ENCODE data around the gene LRGUK.

Gene LRGUK

GRCh38 chr7:134154581-134155130 is 27.5 kb downstream of the LRGUK start:
- H3K27me3 ChIP-seq (replicated peaks; ENCODE audit: control insufficient read depth, insufficient read depth, low read length, poor library complexity, severe bottlenecking): no peaks in the 10 kb centered on the region
- no peak overlapping the region for H3K4me3 ChIP-seq (ENCODE audit: insufficient read depth, low read depth, low read length, poor library complexity, severe bottlenecking)
- H3K9me3 ChIP-seq (ENCODE audit: control insufficient read depth, low read length): no peaks in the 10 kb centered on the region
- no peak for DNase-seq
- no peaks in the 10 kb centered on the region for H3K36me3 ChIP-seq (ENCODE audit: control insufficient read depth, insufficient read depth, low read length)
- no peaks in the 10 kb centered on the region for H3K4me1 ChIP-seq (ENCODE audit: control insufficient read depth, insufficient read depth, low read length, poor library complexity, severe bottlenecking)
- H3K27ac ChIP-seq (ENCODE audit: insufficient read depth, low read length, poor library complexity, severe bottlenecking): no peak overlapping the region

DNA sequence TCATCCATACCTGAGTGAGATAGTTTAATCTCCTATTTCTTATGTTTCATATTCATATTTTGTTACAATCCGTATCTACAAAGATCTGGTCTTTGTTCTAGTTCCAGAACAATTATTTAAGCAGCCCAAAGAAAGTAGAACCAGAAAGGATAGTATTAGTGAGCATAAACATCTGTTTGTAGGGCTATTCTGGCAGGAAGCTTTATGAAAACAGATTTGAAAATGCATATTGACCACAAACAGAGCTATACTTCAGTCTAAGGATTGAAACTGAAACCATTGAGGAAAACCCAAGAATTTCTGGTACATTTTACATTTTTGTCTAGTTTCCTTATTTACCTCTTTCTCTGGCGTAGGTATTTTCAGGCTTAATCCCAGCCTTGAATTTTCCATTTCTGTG is 28.1 kb downstream of the LRGUK start:
- DNase-seq: no peak
- no peaks in the 10 kb centered on the region for H3K36me3 ChIP-seq (ENCODE audit: control insufficient read depth, insufficient read depth, low read length)
- no peaks in the 10 kb centered on the region for H3K27me3 ChIP-seq (replicated peaks; ENCODE audit: control insufficient read depth, insufficient read depth, low read length, poor library complexity, severe bottlenecking)
- no peaks in the 10 kb centered on the region for H3K4me1 ChIP-seq (ENCODE audit: control insufficient read depth, insufficient read depth, low read length, poor library complexity, severe bottlenecking)
- no peaks in the 10 kb centered on the region for H3K9me3 ChIP-seq (ENCODE audit: control insufficient read depth, low read length)
- H3K27ac ChIP-seq (ENCODE audit: insufficient read depth, low read length, poor library complexity, severe bottlenecking): no peak overlapping the region
- no peak overlapping the region for H3K4me3 ChIP-seq (ENCODE audit: insufficient read depth, low read depth, low read length, poor library complexity, severe bottlenecking)

DNA sequence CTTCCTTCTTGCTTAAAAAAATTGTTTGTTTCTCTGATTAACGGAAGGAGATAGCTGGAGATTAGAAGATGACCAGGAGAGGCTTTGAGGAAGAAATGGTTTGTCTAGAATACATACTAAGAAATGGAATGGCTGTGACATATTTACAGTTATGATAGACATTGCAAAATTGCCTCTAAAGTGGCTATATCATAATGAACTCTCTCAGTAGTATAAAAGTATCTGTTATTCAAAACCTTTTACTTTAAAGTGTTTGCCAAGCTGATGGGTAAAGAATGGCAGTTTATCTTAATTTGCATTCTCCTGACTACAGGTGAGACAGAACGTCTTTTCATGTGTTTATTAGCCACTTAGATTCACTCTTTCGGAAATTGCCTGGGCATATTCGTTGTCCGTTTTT is 28.7 kb downstream of the LRGUK start:
- H3K4me3 ChIP-seq (ENCODE audit: insufficient read depth, low read depth, low read length, poor library complexity, severe bottlenecking): no peak overlapping the region
- H3K9me3 ChIP-seq (ENCODE audit: control insufficient read depth, low read length): no peaks in the 10 kb centered on the region
- DNase-seq: no peak
- no peaks in the 10 kb centered on the region for H3K36me3 ChIP-seq (ENCODE audit: control insufficient read depth, insufficient read depth, low read length)
- no peak overlapping the region for H3K27ac ChIP-seq (ENCODE audit: insufficient read depth, low read length, poor library complexity, severe bottlenecking)
- H3K4me1 ChIP-seq (ENCODE audit: control insufficient read depth, insufficient read depth, low read length, poor library complexity, severe bottlenecking): no peaks in the 10 kb centered on the region
- no peaks in the 10 kb centered on the region for H3K27me3 ChIP-seq (replicated peaks; ENCODE audit: control insufficient read depth, insufficient read depth, low read length, poor library complexity, severe bottlenecking)

DNA sequence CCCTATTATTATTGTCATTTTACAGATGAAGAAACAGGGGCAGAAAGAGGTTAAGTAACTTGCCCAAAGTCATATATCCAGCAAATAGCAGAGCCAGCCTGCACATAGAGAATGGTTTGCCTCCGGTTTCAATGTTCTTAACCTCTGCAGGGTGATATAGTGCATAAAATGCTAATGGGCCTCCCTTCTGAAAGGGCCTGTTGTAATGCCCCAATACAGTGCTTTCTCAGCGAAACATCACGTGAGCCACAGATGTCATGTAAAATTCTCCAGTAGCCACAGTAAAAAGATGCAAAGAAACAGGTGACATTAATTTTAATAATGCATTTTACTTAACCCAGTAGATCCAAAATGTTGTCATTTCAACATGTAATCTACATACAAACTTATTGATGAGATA is 38.1 kb downstream of the LRGUK start:
- H3K27me3 ChIP-seq (replicated peaks; ENCODE audit: control insufficient read depth, insufficient read depth, low read length, poor library complexity, severe bottlenecking): no peaks in the 10 kb centered on the region
- no peaks in the 10 kb centered on the region for H3K9me3 ChIP-seq (ENCODE audit: control insufficient read depth, low read length)
- no peak for DNase-seq
- no peaks in the 10 kb centered on the region for H3K4me1 ChIP-seq (ENCODE audit: control insufficient read depth, insufficient read depth, low read length, poor library complexity, severe bottlenecking)
- H3K36me3 ChIP-seq (ENCODE audit: control insufficient read depth, insufficient read depth, low read length): no peaks in the 10 kb centered on the region
- H3K27ac ChIP-seq (ENCODE audit: insufficient read depth, low read length, poor library complexity, severe bottlenecking): no peak overlapping the region
- no peak overlapping the region for H3K4me3 ChIP-seq (ENCODE audit: insufficient read depth, low read depth, low read length, poor library complexity, severe bottlenecking)

DNA sequence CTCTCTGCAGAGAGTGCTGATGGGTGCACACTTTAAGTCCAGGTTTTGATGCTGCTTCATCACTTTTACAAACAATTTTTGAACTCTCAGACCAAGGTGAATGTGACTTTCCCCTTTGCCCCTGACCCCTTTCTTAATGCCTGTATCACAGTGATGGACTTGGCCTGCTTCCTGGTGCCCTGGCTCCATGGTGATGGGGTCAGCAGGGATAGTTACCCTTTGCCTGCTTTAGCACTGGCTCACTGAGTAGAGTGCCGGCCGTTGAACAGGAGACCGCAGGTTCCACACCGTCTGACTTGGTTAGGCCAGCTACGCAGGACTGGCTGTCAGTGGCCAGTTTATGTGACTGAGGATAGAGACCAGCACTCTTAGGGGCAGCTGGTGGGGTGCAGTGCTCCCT is 40.1 kb downstream of the LRGUK start:
- Histone ChIP-seq H3K4me3 (ENCODE audit: insufficient read depth, low read depth, low read length, poor library complexity, severe bottlenecking) (no peak overlapping the region), H3K4me1 (ENCODE audit: control insufficient read depth, insufficient read depth, low read length, poor library complexity, severe bottlenecking) (no peaks in the 10 kb centered on the region), H3K36me3 (ENCODE audit: control insufficient read depth, insufficient read depth, low read length) (no peaks in the 10 kb centered on the region), H3K27me3 (replicated peaks; ENCODE audit: control insufficient read depth, insufficient read depth, low read length, poor library complexity, severe bottlenecking) (no peaks in the 10 kb centered on the region), H3K27ac (ENCODE audit: insufficient read depth, low read length, poor library complexity, severe bottlenecking) (no peak overlapping the region), H3K9me3 (ENCODE audit: control insufficient read depth, low read length) (no peaks in the 10 kb centered on the region)
- DNase-seq: no peak

DNA sequence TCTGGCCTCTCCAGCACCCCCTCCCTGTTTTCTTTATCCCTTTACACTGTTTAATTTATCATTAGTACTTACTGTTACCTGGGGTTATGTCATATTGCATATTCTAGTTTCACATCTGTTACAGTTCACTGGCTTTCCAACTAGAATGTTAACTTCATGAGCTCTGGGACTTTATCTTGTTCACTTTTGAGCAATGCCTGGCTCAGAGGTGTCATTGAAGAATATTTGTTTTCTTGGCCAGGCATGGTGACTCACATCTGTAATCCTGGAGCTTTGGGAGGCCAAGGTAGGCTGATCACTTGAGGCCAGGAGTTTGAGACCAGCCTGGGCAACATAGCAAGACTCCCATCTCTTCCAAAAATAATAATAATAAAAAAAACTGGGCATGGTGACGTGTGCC is 40.7 kb downstream of the LRGUK start:
- Histone ChIP-seq H3K27me3 (replicated peaks; ENCODE audit: control insufficient read depth, insufficient read depth, low read length, poor library complexity, severe bottlenecking) (no peaks in the 10 kb centered on the region), H3K36me3 (ENCODE audit: control insufficient read depth, insufficient read depth, low read length) (no peaks in the 10 kb centered on the region), H3K4me3 (ENCODE audit: insufficient read depth, low read depth, low read length, poor library complexity, severe bottlenecking) (no peak overlapping the region), H3K9me3 (ENCODE audit: control insufficient read depth, low read length) (no peaks in the 10 kb centered on the region), H3K4me1 (ENCODE audit: control insufficient read depth, insufficient read depth, low read length, poor library complexity, severe bottlenecking) (no peaks in the 10 kb centered on the region), H3K27ac (ENCODE audit: insufficient read depth, low read length, poor library complexity, severe bottlenecking) (no peak overlapping the region)
- DNase-seq: no peak

GRCh38 chr7:134174795-134175261 is 47.7 kb downstream of the LRGUK start:
- no peak for DNase-seq
- Histone ChIP-seq H3K27me3 (replicated peaks; ENCODE audit: control insufficient read depth, insufficient read depth, low read length, poor library complexity, severe bottlenecking) (no peaks in the 10 kb centered on the region), H3K4me1 (ENCODE audit: control insufficient read depth, insufficient read depth, low read length, poor library complexity, severe bottlenecking) (no peaks in the 10 kb centered on the region), H3K9me3 (ENCODE audit: control insufficient read depth, low read length) (no peaks in the 10 kb centered on the region), H3K4me3 (ENCODE audit: insufficient read depth, low read depth, low read length, poor library complexity, severe bottlenecking) (no peak overlapping the region), H3K36me3 (ENCODE audit: control insufficient read depth, insufficient read depth, low read length) (no peaks in the 10 kb centered on the region), H3K27ac (ENCODE audit: insufficient read depth, low read length, poor library complexity, severe bottlenecking) (no peak overlapping the region)

- H3K4me1 ChIP-seq (ENCODE audit: control insufficient read depth, insufficient read depth, low read length, poor library complexity, severe bottlenecking): no peaks in the 10 kb centered on the region
- no peaks in the 10 kb centered on the region for H3K27me3 ChIP-seq (replicated peaks; ENCODE audit: control insufficient read depth, insufficient read depth, low read length, poor library complexity, severe bottlenecking)
- H3K27ac ChIP-seq (ENCODE audit: insufficient read depth, low read length, poor library complexity, severe bottlenecking): no peak overlapping the region
- no peaks in the 10 kb centered on the region for H3K36me3 ChIP-seq (ENCODE audit: control insufficient read depth, insufficient read depth, low read length)
- DNase-seq: no peak
- H3K9me3 ChIP-seq (ENCODE audit: control insufficient read depth, low read length): no peaks in the 10 kb centered on the region
- H3K4me3 ChIP-seq (ENCODE audit: insufficient read depth, low read depth, low read length, poor library complexity, severe bottlenecking): no peak overlapping the region
Measured at GRCh38 chr7:134175334-134176036, 48.3 kb downstream of the LRGUK start.

DNA sequence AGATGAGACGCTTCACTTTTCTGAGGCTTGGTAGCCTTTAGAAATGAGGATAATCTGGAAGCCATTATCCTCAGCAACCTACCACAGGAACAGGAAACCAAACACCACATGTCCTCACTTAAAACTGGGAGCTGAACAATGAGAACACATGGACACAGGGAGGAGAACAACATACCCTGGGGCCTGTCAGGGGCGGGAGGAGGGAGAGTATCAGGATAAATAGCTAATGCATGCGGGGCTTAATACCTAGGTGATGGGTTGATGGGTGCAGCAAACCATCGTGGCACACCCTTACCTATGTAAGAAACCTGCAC is 48.9 kb downstream of the LRGUK start:
- H3K4me3 ChIP-seq (ENCODE audit: insufficient read depth, low read depth, low read length, poor library complexity, severe bottlenecking): no peak overlapping the region
- no peak for DNase-seq
- no peak overlapping the region for H3K27ac ChIP-seq (ENCODE audit: insufficient read depth, low read length, poor library complexity, severe bottlenecking)
- H3K9me3 ChIP-seq (ENCODE audit: control insufficient read depth, low read length): no peaks in the 10 kb centered on the region
- H3K27me3 ChIP-seq (replicated peaks; ENCODE audit: control insufficient read depth, insufficient read depth, low read length, poor library complexity, severe bottlenecking): no peaks in the 10 kb centered on the region
- H3K4me1 ChIP-seq (ENCODE audit: control insufficient read depth, insufficient read depth, low read length, poor library complexity, severe bottlenecking): no peaks in the 10 kb centered on the region
- H3K36me3 ChIP-seq (ENCODE audit: control insufficient read depth, insufficient read depth, low read length): no peaks in the 10 kb centered on the region

GRCh38 chr7:134179036-134180011 is 52.2 kb downstream of the LRGUK start:
- no peak for DNase-seq
- H3K27me3 ChIP-seq (replicated peaks; ENCODE audit: control insufficient read depth, insufficient read depth, low read length, poor library complexity, severe bottlenecking): no peaks in the 10 kb centered on the region
- no peaks in the 10 kb centered on the region for H3K36me3 ChIP-seq (ENCODE audit: control insufficient read depth, insufficient read depth, low read length)
- no peaks in the 10 kb centered on the region for H3K4me1 ChIP-seq (ENCODE audit: control insufficient read depth, insufficient read depth, low read length, poor library complexity, severe bottlenecking)
- H3K9me3 ChIP-seq (ENCODE audit: control insufficient read depth, low read length): no peaks in the 10 kb centered on the region
- no peak overlapping the region for H3K27ac ChIP-seq (ENCODE audit: insufficient read depth, low read length, poor library complexity, severe bottlenecking)
- H3K4me3 ChIP-seq (ENCODE audit: insufficient read depth, low read depth, low read length, poor library complexity, severe bottlenecking): no peak overlapping the region

Data from effector memory CD4-positive, alpha-beta T cell (primary cell).